Measurements from ENCODE around the gene HSBP1. TPM values are rescaled to one million over a fixed set of nuclear protein-coding genes. Genes with fewer than 3 reads are reported as not detected.

The HSBP1 gene
- total and polyA plus RNA-seq, 9 of the 15 experiments (the other 6 are each of a cell fraction or from before 2014, with no cell fraction given), result 84.9 to 677 (median 204) TPM

- TF ChIP-seq ZNF511 (CRISPR knock-in tag; IDR thresholded peaks at IDR 0.05), result 0 out of 2 replicates have a peak, but pooled peaks have one; percentile 18
- no peak for TF ChIP-seq RAD51 (IDR thresholded peaks at IDR 0.05; ENCODE audit: borderline replicate concordance, low read depth)
- TF ChIP-seq NCOA2 (IDR thresholded peaks at IDR 0.05; ENCODE audit: partially characterized antibody in 2 of 2), result no peak
- peak; percentile 22; the same call in 1 of the 2 replicates for TF ChIP-seq JUN (IDR thresholded peaks at IDR 0.05; ENCODE audit: borderline replicate concordance, low read depth, low read length)
- no peak for TF ChIP-seq JUN (CRISPR knock-in tag; IDR thresholded peaks at IDR 0.05; ENCODE audit: borderline replicate concordance)
- TF ChIP-seq NR3C1 (CRISPR knock-in tag; IDR thresholded peaks at IDR 0.05), result no peak
- TF ChIP-seq GMEB1 (CRISPR knock-in tag; IDR thresholded peaks at IDR 0.05), result peak; percentile 38; the same call in 1 of the 2 replicates
- TF ChIP-seq NCOA6 (IDR thresholded peaks at IDR 0.05), result no peak
- peak; percentile 85 for TF ChIP-seq ARID4B (CRISPR knock-in tag; IDR thresholded peaks at IDR 0.05)
- 0 out of 4 replicates have a peak, but pooled peaks of 1 of the 2 experiments have one; percentile 11 for TF ChIP-seq TBL1XR1 (IDR thresholded peaks at IDR 0.05; ENCODE audit: low read length in 2 of 2)
- TF ChIP-seq RBFOX2 (IDR thresholded peaks at IDR 0.05; ENCODE audit: low read depth, low read length), result peak; percentile 90
- peak; percentile 93 for TF ChIP-seq ARHGAP35 (IDR thresholded peaks at IDR 0.05; ENCODE audit: partially characterized antibody)
- TF ChIP-seq CBX5 (IDR thresholded peaks at IDR 0.05; ENCODE audit: borderline replicate concordance, low read depth), result no peak
- no peak for TF ChIP-seq NR4A1 (CRISPR knock-in tag; IDR thresholded peaks at IDR 0.05)
- no peak for TF ChIP-seq NR4A1 (tag; IDR thresholded peaks at IDR 0.05)
- no peak for TF ChIP-seq TSHZ1 (CRISPR knock-in tag; IDR thresholded peaks at IDR 0.05)
- TF ChIP-seq E2F3 (CRISPR knock-in tag; IDR thresholded peaks at IDR 0.05), result no peak
- TF ChIP-seq ZC3H4 (CRISPR knock-in tag; IDR thresholded peaks at IDR 0.05; ENCODE audit: borderline replicate concordance), result no peak
Measured at GRCh38 chr16:83807710-83808572, at the start of gene HSBP1 (continued).

Measured in K562 (cell line).